Neuronal stem cell (in vitro differentiated cells): ENCODE measurements around the gene NTSR1.

Experiments used
- DNase-seq: peaks from one replicate; pipeline ENCODE4 v3.0.0-alpha.2; 2013; ENCODE audit warnings: low spot score
- H2AFZ ChIP-seq: one replicate; pipeline ENCODE4 v1.6.1; 2013; ENCODE audit warnings: mild to moderate bottlenecking, low read length, inconsistent platforms
- H2AK5ac ChIP-seq: 2 replicates; pipeline ENCODE4 v1.6.1; 2013; ENCODE audit warnings: low read depth, mild to moderate bottlenecking, inconsistent platforms, low read length, moderate library complexity, mixed read lengths
- H2BK120ac ChIP-seq: 2 replicates; pipeline ENCODE4 v1.6.1; 2013; ENCODE audit warnings: low read depth, mild to moderate bottlenecking, inconsistent platforms, low read length, moderate library complexity, mixed read lengths
- H2BK12ac ChIP-seq: one replicate; pipeline ENCODE4 v1.6.1; 2013; ENCODE audit warnings: low read length, inconsistent platforms
- H2BK15ac ChIP-seq: 2 replicates; pipeline ENCODE4 v1.6.1; 2013; ENCODE audit warnings: mild to moderate bottlenecking, low read length, inconsistent platforms, mixed read lengths
- H2BK5ac ChIP-seq: one replicate; pipeline ENCODE4 v1.6.1; 2013; ENCODE audit warnings: inconsistent platforms, mild to moderate bottlenecking, low read length, moderate library complexity
- H3K14ac ChIP-seq: one replicate; pipeline ENCODE4 v1.6.1; 2013; ENCODE audit warnings: low read length, inconsistent platforms
- H3K18ac ChIP-seq: 2 replicates; pipeline ENCODE4 v1.6.1; 2013; ENCODE audit warnings: low read length, inconsistent platforms
- H3K23ac ChIP-seq: 2 replicates; pipeline ENCODE4 v1.6.1; 2013; ENCODE audit warnings: low read depth, mild to moderate bottlenecking, mixed read lengths, low read length, inconsistent platforms; ENCODE audit not compliant: poor library complexity
- H3K27ac ChIP-seq: replicated peaks from 3 replicates; pipeline ENCODE4 v1.5.1; 2013; ENCODE audit warnings: low read length, inconsistent platforms
- H3K27me3 ChIP-seq, 3 experiments: 2 replicates each; pipeline ENCODE4 v1.6.1; 2013; ENCODE audit warnings: low read length in 3 of 3, mild to moderate bottlenecking in 2 of 3, inconsistent platforms in 1 of 3, low read depth in 1 of 3, mixed read lengths in 1 of 3, moderate library complexity in 1 of 3; ENCODE audit not compliant: control insufficient read depth in 3 of 3, insufficient read depth in 3 of 3
- H3K36me3 ChIP-seq, 2 donors: replicated peaks in 1 of 2; 2 replicates each; pipeline ENCODE4 v1.6.1; 2013; ENCODE audit warnings: low read length in 2 of 2; ENCODE audit not compliant: control insufficient read depth in 2 of 2, insufficient read depth in 2 of 2
- H3K4ac ChIP-seq: 2 replicates; pipeline ENCODE4 v1.6.1; 2013; ENCODE audit warnings: inconsistent platforms, mild to moderate bottlenecking, low read length, moderate library complexity
- H3K4me1 ChIP-seq, 2 donors: 1 replicate in 1 of 2; 2 replicates in 1 of 2; pipeline ENCODE4 v1.6.1; 2013; ENCODE audit warnings: low read length in 2 of 2, low read depth in 1 of 2; ENCODE audit not compliant: control insufficient read depth in 2 of 2, insufficient read depth in 1 of 2
- H3K4me2 ChIP-seq: one replicate; pipeline ENCODE4 v1.6.1; 2013; ENCODE audit warnings: mild to moderate bottlenecking, low read length, inconsistent platforms; ENCODE audit not compliant: insufficient read depth, poor library complexity, severe bottlenecking
- H3K4me3 ChIP-seq, 2 donors: 2 replicates each; pipeline ENCODE4 v1.5.1; 2013; ENCODE audit warnings: low read length in 2 of 2, mild to moderate bottlenecking in 2 of 2, inconsistent platforms in 1 of 2, moderate library complexity in 1 of 2
- H3K79me1 ChIP-seq: one replicate; pipeline ENCODE4 v1.6.1; 2013; ENCODE audit warnings: low read depth, mild to moderate bottlenecking, inconsistent platforms, low read length, moderate library complexity
- H3K9ac ChIP-seq: one replicate; pipeline ENCODE4 v1.6.1; 2013; ENCODE audit warnings: mild to moderate bottlenecking, low read depth, low read length, inconsistent platforms; ENCODE audit not compliant: poor library complexity
- H3K9me3 ChIP-seq, 2 donors: replicated peaks in 1 of 2; 2 replicates each; pipeline versions ENCODE3 to v1.6.1; 2013; ENCODE audit warnings: low read length in 2 of 2, mild to moderate bottlenecking in 2 of 2, inconsistent platforms in 1 of 2, low read depth in 1 of 2, mixed read lengths in 1 of 2, moderate library complexity in 1 of 2; ENCODE audit not compliant: control insufficient read depth in 2 of 2, insufficient read depth in 1 of 2
- H4K8ac ChIP-seq: one replicate; pipeline ENCODE4 v1.6.1; 2013; ENCODE audit warnings: low read depth, mild to moderate bottlenecking, inconsistent platforms, low read length, moderate library complexity
- H4K91ac ChIP-seq: one replicate; pipeline ENCODE4 v1.6.1; 2013; ENCODE audit warnings: low read length, low read depth, mild to moderate bottlenecking, inconsistent platforms; ENCODE audit not compliant: poor library complexity
- WGBS, 2 donors: extraction: QIAGEN DNeasy Blood & Tissue Kit; methylation state at CpG; one replicate each; pipeline ENCODE4 v1.1.7; 2013; ENCODE audit warnings: missing lambda C conversion rate in 2 of 2, mixed read lengths in 1 of 2; ENCODE audit not compliant: insufficient read length in 2 of 2, insufficient replicate concordance in 1 of 2; ENCODE audit errors: extremely low coverage in 2 of 2; 5-methylcytosine and 5-hydroxymethylcytosine counted together

Gene NTSR1

GRCh38 chr20:62776692-62777527 lies 68.3 kb downstream of the NTSR1 start:
- H3K27ac ChIP-seq, result no peak overlapping the region

GRCh38 chr20:62777528-62777830 lies 68.8 kb downstream of the NTSR1 start:
- H3K27ac ChIP-seq, result no peak overlapping the region
- DNase-seq, result no peak
- H3K4ac ChIP-seq, result peak overlapping the region; percentile 66
- peak overlapping the region; percentile 97 for H2BK15ac ChIP-seq
- peaks cover 0 to 2% of the 10 kb centered on the region in 2 donors for H3K9me3 ChIP-seq
- H3K9ac ChIP-seq, result peak overlapping the region; percentile 44
- peaks cover 0 to 35% (median 0%) of the 10 kb centered on the region in 3 experiments for H3K27me3 ChIP-seq
- H2BK12ac ChIP-seq, result peak overlapping the region; percentile 7
- H3K18ac ChIP-seq, result peak overlapping the region; percentile 87
- no peak overlapping the region for H3K4me3 ChIP-seq
- H4K91ac ChIP-seq, result peak overlapping the region; percentile 85
- H3K4me1 ChIP-seq, result peaks cover 11 to 21% of the 10 kb centered on the region in 2 donors
- peak overlapping the region; percentile 34 for H2AFZ ChIP-seq
- no peak overlapping the region for H3K4me2 ChIP-seq
- H4K8ac ChIP-seq, result no peak overlapping the region
- no peak overlapping the region for H2BK120ac ChIP-seq
- H3K79me1 ChIP-seq, result peaks cover 2% of the 10 kb centered on the region
- H3K14ac ChIP-seq, result no peak overlapping the region
- no CpG with 5 or more reads among the region's 8 CpGs for WGBS, 2 donors
- peak overlapping the region; percentile 91 for H2AK5ac ChIP-seq
- peak overlapping the region; percentile 82 for H2BK5ac ChIP-seq
- H3K36me3 ChIP-seq, result no peaks in the 10 kb centered on the region
- no peak overlapping the region for H3K23ac ChIP-seq

More at GRCh38 chr20:62776692-62777527, 68.3 kb downstream of the NTSR1 start:
- no CpG with 5 or more reads among the region's 14 CpGs for WGBS, 2 donors
- no peak overlapping the region for H3K4me3 ChIP-seq
- no peak overlapping the region for H3K4me2 ChIP-seq
- H3K9me3 ChIP-seq, result peaks cover 0 to 2% of the 10 kb centered on the region in 2 donors
- peaks cover 0 to 35% (median 0%) of the 10 kb centered on the region in 3 experiments for H3K27me3 ChIP-seq
- H2BK15ac ChIP-seq, result peak overlapping the region; percentile 97
- H3K23ac ChIP-seq, result peak overlapping the region; percentile 34
- H2AK5ac ChIP-seq, result peak overlapping the region; percentile 99
- H2BK120ac ChIP-seq, result no peak overlapping the region
- H3K4ac ChIP-seq, result peak overlapping the region; percentile 66
- peak overlapping the region; percentile 85 for H4K91ac ChIP-seq
- H2BK12ac ChIP-seq, result peak overlapping the region; percentile 90
- H3K36me3 ChIP-seq, result no peaks in the 10 kb centered on the region
- no peak overlapping the region for H4K8ac ChIP-seq
- peak overlapping the region; percentile 53 for H2AFZ ChIP-seq
- H3K9ac ChIP-seq, result peak overlapping the region; percentile 44
- peak overlapping the region; percentile 1 for H2BK5ac ChIP-seq
- H3K4me1 ChIP-seq, result peaks cover 10 to 21% of the 10 kb centered on the region in 2 donors
- H3K18ac ChIP-seq, result peak overlapping the region; percentile 90
- H3K79me1 ChIP-seq, result peaks cover 2% of the 10 kb centered on the region
- no peak for DNase-seq
- H3K14ac ChIP-seq, result peak overlapping the region; percentile 31

GRCh38 chr20:62778058-62778457 lies 69.4 kb downstream of the NTSR1 start:
- peak overlapping the region; percentile 91 for H2AK5ac ChIP-seq
- WGBS, 2 donors, result no CpG with 5 or more reads among the region's 9 CpGs
- H2BK120ac ChIP-seq, result no peak overlapping the region
- peak overlapping the region; percentile 59 for H3K18ac ChIP-seq
- no peak overlapping the region for H2AFZ ChIP-seq
- H3K27ac ChIP-seq, result no peak overlapping the region
- no peak overlapping the region for H3K23ac ChIP-seq
- peaks cover 12 to 15% of the 10 kb centered on the region in 2 donors for H3K4me1 ChIP-seq
- peaks cover 0 to 30% (median 0%) of the 10 kb centered on the region in 3 experiments for H3K27me3 ChIP-seq
- no peak overlapping the region for H3K4ac ChIP-seq
- H3K4me2 ChIP-seq, result no peak overlapping the region
- peak overlapping the region; percentile 82 for H2BK5ac ChIP-seq
- no peak overlapping the region for H2BK15ac ChIP-seq
- peak overlapping the region; percentile 82 for H4K8ac ChIP-seq
- H3K9me3 ChIP-seq, result peaks cover 0 to 2% of the 10 kb centered on the region in 2 donors
- no peak for DNase-seq
- H2BK12ac ChIP-seq, result peak overlapping the region; percentile 77
- no peak overlapping the region for H3K14ac ChIP-seq
- H3K36me3 ChIP-seq, result no peaks in the 10 kb centered on the region
- H4K91ac ChIP-seq, result no peak overlapping the region
- peaks cover 2% of the 10 kb centered on the region for H3K79me1 ChIP-seq
- no peak overlapping the region for H3K9ac ChIP-seq
- H3K4me3 ChIP-seq, result no peak overlapping the region
